Endothelial cell of umbilical vein (primary cell): Measurements from ENCODE around the gene CCDC159. TPM values are rescaled to one million over a fixed set of nuclear protein-coding genes. Genes with fewer than 3 reads are reported as not detected.

Experiments used
- BruUV-seq: library from RNA; stranded (reverse); fragments of 400-500 nt; replicated peaks from 2 replicates; lab custom pipeline; 2021; lab: Mats Ljungman, UMichigan
- CTCF ChIA-PET: fragments of 300-600, 350-600 bp; sonication (Branson Sonifier 250); formaldehyde crosslinking; loops from one replicate; lab custom pipeline; 2021; ENCODE audit warnings: antibody characterized with exemption, inconsistent platforms; lab: Charles Lee
- POLR2A ChIA-PET: fragments of 300-600, 350-600 bp; sonication (Branson Sonifier 250); formaldehyde crosslinking; loops from one replicate; lab custom pipeline; 2021; ENCODE audit warnings: antibody characterized with exemption, inconsistent platforms; lab: Charles Lee
- DNase-seq: peaks from one replicate; pipeline ENCODE4 v3.0.0-alpha.2; 2011; ENCODE audit warnings: low read depth, low spot score
- FAIRE-seq: peaks from 2 replicates; lab custom pipeline; 2011; peaks lifted over from hg19 to GRCh38; lab: Jason Lieb, UNC
- H2AFZ ChIP-seq: 2 replicates; pipeline ENCODE4 v1.6.0; 2012; ENCODE audit warnings: low read depth, low read length, control low read depth, inconsistent platforms
- H3K27ac ChIP-seq: 2 replicates; pipeline ENCODE4 v1.5.1; 2011; ENCODE audit warnings: low read depth, mild to moderate bottlenecking, control low read depth, low read length, moderate library complexity; ENCODE audit not compliant: insufficient read depth
- H3K27me3 ChIP-seq, 2 experiments: 2 replicates each; pipeline versions ENCODE4 v1.6.0 to v1.6.1; 2011; ENCODE audit warnings: low read length in 2 of 2, mixed read lengths in 1 of 2; ENCODE audit not compliant: control insufficient read depth in 2 of 2, insufficient read depth in 2 of 2
- H3K36me3 ChIP-seq, 2 experiments: 2 replicates in 1 of 2; 3 replicates in 1 of 2; pipeline ENCODE4 v1.5.1; 2011; ENCODE audit warnings: low read length in 2 of 2, mild to moderate bottlenecking in 1 of 2, moderate library complexity in 1 of 2; ENCODE audit not compliant: control insufficient read depth in 2 of 2, insufficient read depth in 2 of 2; ENCODE audit errors: extremely low read depth in 1 of 2
- H3K4me1 ChIP-seq: 3 replicates; pipeline ENCODE4 v1.5.1; 2011; ENCODE audit warnings: mild to moderate bottlenecking, low read length; ENCODE audit not compliant: control insufficient read depth, insufficient read depth; ENCODE audit errors: extremely low read depth
- H3K4me2 ChIP-seq: 2 replicates; pipeline ENCODE4 v1.6.1; 2011; ENCODE audit warnings: low read length, control low read depth, mixed read lengths; ENCODE audit not compliant: insufficient read depth
- H3K4me3 ChIP-seq, 3 experiments: fragments of 200-600 bp in 1 of 3; sonication (generic), shearing (Covaris generic) in 1 of 3; replicated peaks in 1 of 3; 2 replicates each; pipeline ENCODE4 v1.5.1; 2011 to 2016; ENCODE audit warnings: control low read depth in 3 of 3, low read length in 3 of 3, mild to moderate bottlenecking in 2 of 3, inconsistent platforms in 1 of 3, low read depth in 1 of 3, moderate library complexity in 1 of 3; ENCODE audit not compliant: insufficient read depth in 1 of 3
- H3K79me2 ChIP-seq: 2 replicates; pipeline ENCODE4 v1.6.0; 2012; ENCODE audit warnings: low read length, inconsistent platforms; ENCODE audit not compliant: control insufficient read depth, insufficient read depth
- H3K9ac ChIP-seq: replicated peaks from 2 replicates; pipeline ENCODE3; 2011; ENCODE audit warnings: low read length, control low read depth; ENCODE audit not compliant: insufficient read depth; ENCODE audit errors: extremely low read depth
- H3K9me1 ChIP-seq: replicated peaks from 3 replicates; pipeline ENCODE4 v1.6.0; 2011; ENCODE audit warnings: mild to moderate bottlenecking, low read length; ENCODE audit not compliant: control insufficient read depth, insufficient read depth; ENCODE audit errors: extremely low read depth
- H3K9me3 ChIP-seq: replicated peaks from 2 replicates; pipeline ENCODE4 v1.5.1; 2012; ENCODE audit warnings: low read length, inconsistent platforms; ENCODE audit not compliant: control insufficient read depth, insufficient read depth
- H4K20me1 ChIP-seq: replicated peaks from 2 replicates; pipeline ENCODE3; 2011; ENCODE audit warnings: mild to moderate bottlenecking, low read length; ENCODE audit not compliant: control insufficient read depth, insufficient read depth; ENCODE audit errors: extremely low read depth
- EZH2 ChIP-seq: IDR thresholded peaks from 2 replicates; pipeline ENCODE4 v1.6.1; 2012; ENCODE audit warnings: borderline replicate concordance, low read depth, mild to moderate bottlenecking, moderate library complexity, low read length, inconsistent platforms; ENCODE audit not compliant: severe bottlenecking
- FOS ChIP-seq: IDR thresholded peaks from 2 replicates; pipeline ENCODE4 v1.6.1; 2011; ENCODE audit warnings: mild to moderate bottlenecking, low read length, moderate library complexity, borderline replicate concordance; ENCODE audit not compliant: insufficient read depth
- GATA2 ChIP-seq: IDR thresholded peaks from 2 replicates; pipeline ENCODE4 v1.7.0; 2011; ENCODE audit warnings: low read depth, mild to moderate bottlenecking, moderate library complexity, mixed read lengths, low read length; ENCODE audit not compliant: insufficient read length, insufficient read depth
- JUN ChIP-seq: IDR thresholded peaks from 2 replicates; pipeline ENCODE4 v1.6.1; 2011; ENCODE audit warnings: borderline replicate concordance, low read depth; ENCODE audit not compliant: insufficient read length, insufficient read depth
- MYC ChIP-seq: IDR thresholded peaks from one replicate; pipeline ENCODE4 v1.6.1; 2011; ENCODE audit warnings: mild to moderate bottlenecking, low read depth, low read length
- POLR2A ChIP-seq: IDR thresholded peaks from 2 replicates; pipeline ENCODE4 v1.6.1; 2012; ENCODE audit warnings: low read depth, mild to moderate bottlenecking, control low read depth, low read length
- POLR2AphosphoS5 ChIP-seq: IDR thresholded peaks from 2 replicates; pipeline ENCODE4 v1.6.1; 2012; ENCODE audit warnings: low read depth, mild to moderate bottlenecking, control low read depth, low read length, moderate library complexity; ENCODE audit not compliant: insufficient read depth
- dilution Hi-C: fragments of 300-500 bp; cut with MboI; formaldehyde crosslinking; loops from one replicate; pipeline ENCODE4 v1.15.0; 2019; ENCODE audit warnings: low sequenced_read_pairs; ENCODE audit not compliant: extremely low pct_ligation_motif_present
- intact Hi-C: fragments of 100-400 bp; cut with micrococcal nuclease; formaldehyde crosslinking; loops from one replicate; pipeline ENCODE4 v1.10.0; 2022
- polyA plus RNA-seq, 4 experiments: library from polyadenylated mRNA; depleted of rRNA in 3 of 4; stranded (reverse) in 3 of 4; unstranded in 1 of 4; fragments of >200 nt; gene quantifications; 2 replicates each; pipeline versions ENCODE4 v1.2.1 to v1.2.3, GENCODE V29; 2011 to 2012; ENCODE audit warnings: missing spikeins in 1 of 4
- total RNA-seq: library from RNA; stranded (reverse); gene quantifications from 2 replicates; pipeline ENCODE4 v1.2.3, GENCODE V29; 2021
- TF ChIP-seq, protein P1 (sequence below): IDR thresholded peaks from 2 replicates; pipeline ENCODE4 v1.6.1; 2011; ENCODE audit not compliant: insufficient read depth, insufficient read length
- TF ChIP-seq, protein P2 (sequence below), 2 donors: IDR thresholded peaks; 1 replicate in 1 of 2; 2 replicates in 1 of 2; pipeline ENCODE4 v1.5.1; 2011; ENCODE audit warnings: low read length in 2 of 2, mild to moderate bottlenecking in 2 of 2, moderate library complexity in 2 of 2, control low read depth in 1 of 2, inconsistent platforms in 1 of 2, low read depth in 1 of 2; ENCODE audit not compliant: insufficient read depth in 1 of 2; ENCODE audit errors: extremely low read depth in 1 of 2

The CCDC159 gene
- total and polyA plus RNA-seq, 2 donors (not counting 3 experiments of a cell fraction or from before 2014, with no cell fraction given) = 30.0 to 31.6 TPM

DNA sequence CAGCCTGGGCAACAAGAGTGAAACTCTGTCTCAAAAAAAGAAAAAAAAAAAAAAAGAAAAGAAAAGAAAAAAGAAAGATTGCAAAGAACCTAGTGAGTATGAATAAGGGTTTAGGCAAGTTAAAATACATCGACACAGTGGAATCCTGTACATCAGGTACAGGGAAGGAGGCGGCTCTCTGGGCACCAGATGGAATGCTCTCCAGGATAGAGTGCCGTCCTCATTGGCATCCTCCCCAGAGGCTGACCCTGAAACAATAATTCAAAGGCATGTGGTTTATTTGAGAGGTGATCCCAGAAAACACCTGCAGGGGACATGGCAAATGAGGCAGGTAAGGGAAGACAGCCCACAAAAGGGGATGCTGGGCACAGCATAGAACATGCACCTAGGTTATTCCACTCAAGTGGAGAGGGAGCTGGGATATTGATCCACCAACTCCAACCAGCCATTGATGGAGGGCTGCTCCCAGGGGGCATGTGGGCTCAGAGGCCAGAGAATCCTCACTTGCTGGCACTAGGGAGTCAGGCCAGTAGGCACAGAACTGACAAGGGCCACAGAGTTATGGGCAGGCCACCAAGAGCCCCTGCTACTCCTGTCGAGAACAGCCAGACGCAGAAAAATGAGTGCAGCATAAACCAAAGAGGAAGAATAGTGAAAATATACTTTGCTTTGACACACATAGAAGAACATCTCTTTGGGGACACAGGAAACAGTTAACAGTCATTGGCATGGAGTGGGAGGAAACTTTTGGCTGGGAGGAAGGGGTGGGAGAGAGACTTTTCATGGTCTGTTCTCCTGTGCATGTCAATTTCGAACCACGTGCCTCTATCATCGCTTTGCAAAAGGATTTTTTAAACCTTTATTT lies 46.1 kb upstream of the CCDC159 start:
- no peak overlapping the region for H3K27ac ChIP-seq
- no peak overlapping the region for H3K4me2 ChIP-seq
- no peaks in the 10 kb centered on the region for H3K9me3 ChIP-seq
- intact Hi-C loops = no loop called here
- no peak overlapping the region for H2AFZ ChIP-seq
- FAIRE-seq = no peak
- no peaks in the 10 kb centered on the region for H3K9me1 ChIP-seq
- H3K79me2 ChIP-seq = no peaks in the 10 kb centered on the region
- H3K9ac ChIP-seq = no peak overlapping the region
- peaks cover 0 to 1% of the 10 kb centered on the region in 2 experiments for H3K27me3 ChIP-seq
- H3K4me3 ChIP-seq = no peak overlapping the region
- H3K4me1 ChIP-seq = no peaks in the 10 kb centered on the region
- TF ChIP-seq, protein P1, sequence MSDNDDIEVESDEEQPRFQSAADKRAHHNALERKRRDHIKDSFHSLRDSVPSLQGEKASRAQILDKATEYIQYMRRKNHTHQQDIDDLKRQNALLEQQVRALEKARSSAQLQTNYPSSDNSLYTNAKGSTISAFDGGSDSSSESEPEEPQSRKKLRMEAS = no peak
- TF ChIP-seq GATA2 (no peak), POLR2AphosphoS5 (no peak), POLR2A (no peak), FOS (no peak), EZH2 (no peak), JUN (no peak), MYC (no peak)
- TF ChIP-seq, protein P2, sequence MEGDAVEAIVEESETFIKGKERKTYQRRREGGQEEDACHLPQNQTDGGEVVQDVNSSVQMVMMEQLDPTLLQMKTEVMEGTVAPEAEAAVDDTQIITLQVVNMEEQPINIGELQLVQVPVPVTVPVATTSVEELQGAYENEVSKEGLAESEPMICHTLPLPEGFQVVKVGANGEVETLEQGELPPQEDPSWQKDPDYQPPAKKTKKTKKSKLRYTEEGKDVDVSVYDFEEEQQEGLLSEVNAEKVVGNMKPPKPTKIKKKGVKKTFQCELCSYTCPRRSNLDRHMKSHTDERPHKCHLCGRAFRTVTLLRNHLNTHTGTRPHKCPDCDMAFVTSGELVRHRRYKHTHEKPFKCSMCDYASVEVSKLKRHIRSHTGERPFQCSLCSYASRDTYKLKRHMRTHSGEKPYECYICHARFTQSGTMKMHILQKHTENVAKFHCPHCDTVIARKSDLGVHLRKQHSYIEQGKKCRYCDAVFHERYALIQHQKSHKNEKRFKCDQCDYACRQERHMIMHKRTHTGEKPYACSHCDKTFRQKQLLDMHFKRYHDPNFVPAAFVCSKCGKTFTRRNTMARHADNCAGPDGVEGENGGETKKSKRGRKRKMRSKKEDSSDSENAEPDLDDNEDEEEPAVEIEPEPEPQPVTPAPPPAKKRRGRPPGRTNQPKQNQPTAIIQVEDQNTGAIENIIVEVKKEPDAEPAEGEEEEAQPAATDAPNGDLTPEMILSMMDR (IDR thresholded peaks at IDR 0.05; ENCODE audit: extremely low read depth in 1 of 2, insufficient read depth in 1 of 2, low read depth in 1 of 2, low read length in 2 of 2) = no peak
- H4K20me1 ChIP-seq = no peaks in the 10 kb centered on the region
- ChIA-PET CTCF (no interaction called here), POLR2A (no interaction called here)
- BruUV-seq = no TSS peak
- dilution Hi-C loops = no loop called here
- no peaks in the 10 kb centered on the region for H3K36me3 ChIP-seq
- DNase-seq = no peak
